DND-41 (cell line): ENCODE data around the gene EPHA8.

Experiments used
- ATAC-seq: fragments of 200-7000 bp; cut with Tn5 transposase; 3 replicates; pipeline ENCODE4 v1.9.1; 2021; ENCODE audit warnings: low read depth; ENCODE audit not compliant: insufficient read depth
- DNase-seq: peaks from one replicate; pipeline ENCODE4 v3.0.0-alpha.2; 2020
- H2AFZ ChIP-seq: 2 replicates; pipeline ENCODE4 v1.6.0; 2012; ENCODE audit warnings: low read depth, low read length
- H3K27ac ChIP-seq: 2 replicates; pipeline ENCODE4 v1.5.1; 2012; ENCODE audit warnings: low read length, inconsistent platforms
- H3K27me3 ChIP-seq: fragments of 200-600 bp; sonication (generic); 2 replicates; pipeline ENCODE4 v1.6.0; 2012; ENCODE audit warnings: low read length, mild to moderate bottlenecking, inconsistent platforms; ENCODE audit not compliant: insufficient read depth, poor library complexity
- H3K36me3 ChIP-seq: 2 replicates; pipeline ENCODE4 v1.5.1; 2012; ENCODE audit warnings: low read length, inconsistent platforms; ENCODE audit not compliant: insufficient read depth
- H3K4me1 ChIP-seq: 2 replicates; pipeline ENCODE4 v1.5.1; 2012; ENCODE audit warnings: mild to moderate bottlenecking, low read length; ENCODE audit not compliant: insufficient read depth
- H3K4me2 ChIP-seq: 2 replicates; pipeline ENCODE4 v1.6.0; 2012; ENCODE audit warnings: mild to moderate bottlenecking, moderate library complexity, low read length, inconsistent platforms; ENCODE audit not compliant: insufficient read depth
- H3K4me3 ChIP-seq, 2 experiments: fragments of 200-600 bp in 1 of 2; shearing (Covaris generic) in 1 of 2; 2 replicates each; pipeline ENCODE4 v1.5.1; 2012 to 2016; ENCODE audit warnings: inconsistent platforms in 2 of 2, low read length in 2 of 2, mild to moderate bottlenecking in 2 of 2, low read depth in 1 of 2, moderate library complexity in 1 of 2
- H3K79me2 ChIP-seq: 2 replicates; pipeline ENCODE4 v1.6.0; 2012; ENCODE audit warnings: low read length, inconsistent platforms; ENCODE audit not compliant: insufficient read depth
- H3K9ac ChIP-seq: 2 replicates; pipeline ENCODE4 v1.6.0; 2012; ENCODE audit warnings: low read depth, mild to moderate bottlenecking, inconsistent platforms, low read length, moderate library complexity
- H3K9me3 ChIP-seq: 2 replicates; pipeline ENCODE4 v1.5.1; 2012; ENCODE audit warnings: low read length, moderate library complexity, mild to moderate bottlenecking, inconsistent platforms; ENCODE audit not compliant: insufficient read depth, severe bottlenecking
- H4K20me1 ChIP-seq: 2 replicates; pipeline ENCODE4 v1.6.0; 2012; ENCODE audit warnings: low read length; ENCODE audit not compliant: insufficient read depth
- CTCF ChIP-seq: IDR thresholded peaks from 2 replicates; pipeline ENCODE4 v1.5.1; 2012; ENCODE audit warnings: borderline replicate concordance, low read length, moderate library complexity, mild to moderate bottlenecking; ENCODE audit not compliant: poor library complexity, severe bottlenecking; ENCODE audit errors: extremely low read depth
- EZH2 ChIP-seq: IDR thresholded peaks from 3 replicates; pipeline ENCODE4 v1.6.1; 2012; ENCODE audit warnings: borderline replicate concordance, low read depth, mild to moderate bottlenecking, moderate library complexity, low read length, inconsistent platforms; ENCODE audit not compliant: severe bottlenecking

EPHA8 gene

GRCh38 chr1:22542886-22543285, 20.4 kb upstream of the EPHA8 start:
- Histone ChIP-seq H3K27ac (no peak overlapping the region), H4K20me1 (peaks cover 3% of the 10 kb centered on the region; the same call in 1 of the 2 replicates), H3K4me2 (no peak overlapping the region), H3K79me2 (no peaks in the 10 kb centered on the region), H3K36me3 (no peaks in the 10 kb centered on the region), H3K27me3 (peaks cover 3% of the 10 kb centered on the region), H3K4me1 (peaks cover 24% of the 10 kb centered on the region), H3K9me3 (no peaks in the 10 kb centered on the region), H3K9ac (no peak overlapping the region), H3K4me3 (no peak overlapping the region), H2AFZ (no peak overlapping the region)
- DNase-seq (no peak), ATAC-seq (no peak)
- TF ChIP-seq CTCF = no peak
- TF ChIP-seq EZH2 = no peak

- H3K4me1 ChIP-seq = peaks cover 16% of the 10 kb centered on the region
- peaks cover 3% of the 10 kb centered on the region for H3K27me3 ChIP-seq
- ATAC-seq = no peak
- no peak for DNase-seq
- H4K20me1 ChIP-seq = peaks cover 3% of the 10 kb centered on the region; the same call in 1 of the 2 replicates
- no peak for TF ChIP-seq CTCF
- no peaks in the 10 kb centered on the region for H3K79me2 ChIP-seq
- H3K4me2 ChIP-seq = no peak overlapping the region
- no peaks in the 10 kb centered on the region for H3K9me3 ChIP-seq
- H3K27ac ChIP-seq = no peak overlapping the region
- H2AFZ ChIP-seq = no peak overlapping the region
- no peak overlapping the region for H3K4me3 ChIP-seq
- no peaks in the 10 kb centered on the region for H3K36me3 ChIP-seq
- no peak overlapping the region for H3K9ac ChIP-seq
Observed at GRCh38 chr1:22543679-22544078, 19.6 kb upstream of the EPHA8 start.

GRCh38 chr1:22544606-22545005, 18.7 kb upstream of the EPHA8 start:
- TF ChIP-seq CTCF = no peak
- TF ChIP-seq EZH2 = no peak
- Histone ChIP-seq H3K79me2 (no peaks in the 10 kb centered on the region), H4K20me1 (peaks cover 3% of the 10 kb centered on the region; the same call in 1 of the 2 replicates), H2AFZ (no peak overlapping the region), H3K4me2 (no peak overlapping the region), H3K27ac (no peak overlapping the region), H3K27me3 (peaks cover 3% of the 10 kb centered on the region), H3K4me1 (peaks cover 7% of the 10 kb centered on the region), H3K36me3 (no peaks in the 10 kb centered on the region), H3K4me3 (no peak overlapping the region), H3K9ac (no peak overlapping the region), H3K9me3 (no peaks in the 10 kb centered on the region)
- no peak for ATAC-seq
- no peak for DNase-seq

DNA sequence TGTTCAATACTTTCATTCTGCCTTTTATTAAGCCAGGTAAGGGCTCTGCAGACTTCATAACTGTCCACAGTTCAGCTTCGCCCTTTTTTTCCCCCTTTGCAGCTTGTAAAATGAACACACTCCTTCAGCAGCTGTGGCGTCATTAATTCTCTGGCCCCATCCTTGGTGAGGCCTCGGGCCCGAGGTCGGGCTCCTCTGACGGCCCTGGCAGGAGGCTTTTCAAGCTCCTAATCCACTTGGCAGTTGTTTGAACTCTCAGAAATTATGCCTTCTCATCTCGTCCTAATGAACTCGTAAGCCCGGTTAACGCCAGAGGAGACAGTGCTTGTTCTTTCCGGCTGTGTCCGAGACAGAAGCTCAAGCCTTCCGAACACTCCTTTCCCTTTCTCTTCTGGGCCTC, 18.1 kb upstream of the EPHA8 start:
- Histone ChIP-seq H3K4me2 (no peak overlapping the region), H3K4me3 (no peak overlapping the region), H2AFZ (no peak overlapping the region), H3K36me3 (no peaks in the 10 kb centered on the region), H3K27me3 (peaks cover 3% of the 10 kb centered on the region), H3K27ac (no peak overlapping the region), H3K9me3 (no peaks in the 10 kb centered on the region), H3K9ac (no peak overlapping the region), H4K20me1 (peaks cover 3% of the 10 kb centered on the region; the same call in 1 of the 2 replicates), H3K79me2 (no peaks in the 10 kb centered on the region), H3K4me1 (peaks cover 2% of the 10 kb centered on the region)
- ATAC-seq (no peak), DNase-seq (no peak)
- TF ChIP-seq CTCF (no peak), EZH2 (no peak)
